Measurements from ENCODE around the gene PRODH2.

Gene PRODH2

DNA sequence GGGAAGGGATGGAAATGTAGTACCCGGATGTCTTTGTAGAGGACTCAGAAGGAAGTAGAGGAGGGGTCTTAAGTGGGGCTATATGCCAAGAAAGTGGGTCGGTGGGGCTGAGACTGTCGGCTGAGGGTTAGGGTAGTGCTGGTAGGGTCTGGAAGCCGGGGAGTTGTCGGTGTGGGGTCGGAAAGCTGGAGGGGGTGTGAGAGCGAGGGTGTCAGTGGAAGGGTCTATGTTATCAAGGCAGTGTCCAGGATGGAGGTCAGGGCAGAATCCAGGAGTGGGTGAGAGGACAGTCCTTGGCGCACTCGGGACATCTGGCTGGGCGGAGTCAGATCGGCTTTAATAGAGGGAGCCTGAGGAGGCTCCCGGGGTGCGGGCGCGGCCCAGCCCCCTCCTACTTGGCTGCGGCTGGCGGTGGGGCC, 57.5 kb downstream of the PRODH2 start:
- peaks cover 37% of the 10 kb centered on the region for H3K4me1 ChIP-seq (ENCODE audit: control insufficient read depth, insufficient read depth, low read length)
- H3K4me3 ChIP-seq (ENCODE audit: low read length), result no peak overlapping the region
- H3K9ac ChIP-seq (ENCODE audit: low read length), result peak overlapping the region; percentile 50

DNA sequence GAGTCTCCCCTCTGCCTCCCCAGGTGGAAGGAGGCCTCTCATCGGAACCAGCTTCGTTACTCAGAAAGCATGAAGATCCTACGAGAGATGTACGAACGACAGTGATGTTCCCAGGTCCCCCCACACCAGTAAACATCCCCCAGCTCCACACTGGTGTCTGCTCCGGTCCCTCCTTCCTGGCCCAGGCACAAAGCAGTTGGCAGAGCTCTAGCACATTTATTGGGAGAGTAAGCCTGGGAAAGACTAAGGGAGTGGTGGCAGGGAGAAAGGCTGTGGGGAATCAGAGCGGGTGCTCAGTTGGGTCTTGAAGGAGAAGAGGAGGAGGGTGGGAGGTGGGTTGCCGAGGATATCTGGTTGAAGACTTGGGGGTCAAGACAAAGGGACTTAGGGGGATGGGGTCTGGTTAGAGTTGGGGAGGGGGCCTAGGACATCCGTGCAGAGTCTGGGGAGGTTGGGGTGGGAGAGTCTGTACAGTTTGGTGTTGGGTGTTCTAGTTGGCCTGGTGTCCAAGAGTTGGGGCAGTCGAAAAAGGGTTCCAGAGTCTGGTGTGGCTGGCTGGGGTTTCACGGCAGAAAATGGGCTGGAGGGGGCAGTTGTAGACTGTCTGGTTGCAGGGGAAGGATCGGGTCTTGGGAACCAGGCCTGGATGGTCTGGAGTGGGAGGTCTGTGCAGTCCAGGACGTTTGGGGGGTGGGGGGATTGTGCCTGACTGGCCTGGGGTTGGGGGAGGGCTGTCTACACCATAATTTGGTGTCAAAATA, 58.1 kb downstream of the PRODH2 start:
- peaks cover 18% of the 10 kb centered on the region for H3K27me3 ChIP-seq (ENCODE audit: control insufficient read depth, insufficient read depth, low read length)
- no peak overlapping the region for H3K9ac ChIP-seq (ENCODE audit: low read length)
- no peak overlapping the region for H3K4me3 ChIP-seq (ENCODE audit: low read length)
- peaks cover 37% of the 10 kb centered on the region for H3K4me1 ChIP-seq (ENCODE audit: control insufficient read depth, insufficient read depth, low read length)
- H3K9me3 ChIP-seq (ENCODE audit: control insufficient read depth, low read length), result no peaks in the 10 kb centered on the region
- H3K36me3 ChIP-seq (ENCODE audit: control insufficient read depth, insufficient read depth, low read length), result peaks cover 12% of the 10 kb centered on the region

More for the DNA sequence above, 57.5 kb downstream of the PRODH2 start:
- H3K27me3 ChIP-seq (ENCODE audit: control insufficient read depth, insufficient read depth, low read length), result peaks cover 18% of the 10 kb centered on the region
- peaks cover 12% of the 10 kb centered on the region for H3K36me3 ChIP-seq (ENCODE audit: control insufficient read depth, insufficient read depth, low read length)
- H3K9me3 ChIP-seq (ENCODE audit: control insufficient read depth, low read length), result no peaks in the 10 kb centered on the region

DNA sequence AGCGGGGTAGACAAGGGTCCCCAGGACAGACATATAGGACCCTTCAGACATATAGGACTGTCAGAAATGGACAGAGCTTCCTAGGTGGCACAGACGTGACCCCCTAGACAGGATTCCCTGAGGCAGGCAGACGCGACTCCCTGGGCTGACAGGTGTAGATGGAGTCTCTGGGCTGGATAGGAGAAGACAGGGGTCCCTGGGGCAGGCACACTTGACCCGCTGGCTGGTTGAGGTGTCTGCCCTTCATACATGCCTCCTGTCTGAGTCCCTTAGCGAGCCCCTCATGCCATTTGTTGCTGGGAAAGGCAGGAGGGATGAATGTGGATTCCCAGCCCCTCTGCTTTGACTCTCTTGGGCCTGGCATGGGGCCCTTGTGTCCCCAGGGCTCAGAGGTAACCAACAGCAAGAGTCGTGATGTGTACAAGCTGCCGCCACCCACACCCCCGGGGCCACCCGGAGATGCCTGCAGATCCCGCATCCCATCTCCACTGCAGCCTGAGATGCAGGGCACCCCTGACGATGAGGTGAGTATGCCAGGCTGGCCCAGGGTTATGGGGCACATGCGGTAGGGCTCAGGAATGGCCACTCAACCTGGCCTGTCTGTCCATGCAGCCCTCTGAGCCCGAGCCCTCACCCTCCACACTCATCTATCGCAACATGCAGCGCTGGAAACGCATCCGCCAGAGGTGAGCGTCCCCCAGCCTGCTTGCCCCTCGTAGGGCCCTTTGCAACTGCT, 58.8 kb downstream of the PRODH2 start:
- H3K9ac ChIP-seq (ENCODE audit: low read length), result no peak overlapping the region
- H3K4me3 ChIP-seq (ENCODE audit: low read length), result no peak overlapping the region
- H3K4me1 ChIP-seq (ENCODE audit: control insufficient read depth, insufficient read depth, low read length), result peaks cover 36% of the 10 kb centered on the region
- peaks cover 18% of the 10 kb centered on the region for H3K27me3 ChIP-seq (ENCODE audit: control insufficient read depth, insufficient read depth, low read length)
- no peaks in the 10 kb centered on the region for H3K9me3 ChIP-seq (ENCODE audit: control insufficient read depth, low read length)
- peaks cover 12% of the 10 kb centered on the region for H3K36me3 ChIP-seq (ENCODE audit: control insufficient read depth, insufficient read depth, low read length)

DNA sequence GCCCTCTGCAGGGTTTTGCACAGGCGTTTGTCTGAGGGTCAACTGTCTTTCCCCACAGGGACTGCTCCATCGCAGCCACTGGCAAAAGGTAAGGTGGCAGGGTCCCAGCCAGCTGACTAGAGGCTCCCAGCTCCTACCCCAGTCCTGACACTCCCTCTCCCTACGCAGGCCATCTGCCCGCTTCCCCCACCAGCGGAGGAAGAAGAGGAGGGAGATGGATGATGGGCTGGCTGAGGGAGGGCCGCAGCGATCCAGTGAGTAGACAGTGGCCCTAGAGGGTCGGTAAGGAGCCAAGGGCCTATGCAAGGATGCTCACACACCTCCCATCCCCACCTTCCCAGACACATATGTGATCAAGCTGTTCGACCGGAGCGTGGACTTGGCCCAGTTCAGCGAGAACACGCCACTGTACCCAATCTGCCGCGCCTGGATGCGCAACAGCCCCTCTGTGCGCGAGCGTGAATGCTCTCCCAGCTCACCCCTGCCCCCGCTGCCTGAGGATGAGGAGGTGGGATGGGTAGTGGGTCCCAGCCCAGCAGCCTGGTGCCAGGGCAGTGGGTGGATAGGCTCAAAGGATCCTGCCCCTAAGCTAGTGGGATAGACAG, 59.8 kb downstream of the PRODH2 start:
- peaks cover 12% of the 10 kb centered on the region for H3K36me3 ChIP-seq (ENCODE audit: control insufficient read depth, insufficient read depth, low read length)
- no peak overlapping the region for H3K9ac ChIP-seq (ENCODE audit: low read length)
- no peak overlapping the region for H3K4me3 ChIP-seq (ENCODE audit: low read length)
- H3K27me3 ChIP-seq (ENCODE audit: control insufficient read depth, insufficient read depth, low read length), result peaks cover 18% of the 10 kb centered on the region
- no peaks in the 10 kb centered on the region for H3K9me3 ChIP-seq (ENCODE audit: control insufficient read depth, low read length)
- H3K4me1 ChIP-seq (ENCODE audit: control insufficient read depth, insufficient read depth, low read length), result peaks cover 37% of the 10 kb centered on the region

DNA sequence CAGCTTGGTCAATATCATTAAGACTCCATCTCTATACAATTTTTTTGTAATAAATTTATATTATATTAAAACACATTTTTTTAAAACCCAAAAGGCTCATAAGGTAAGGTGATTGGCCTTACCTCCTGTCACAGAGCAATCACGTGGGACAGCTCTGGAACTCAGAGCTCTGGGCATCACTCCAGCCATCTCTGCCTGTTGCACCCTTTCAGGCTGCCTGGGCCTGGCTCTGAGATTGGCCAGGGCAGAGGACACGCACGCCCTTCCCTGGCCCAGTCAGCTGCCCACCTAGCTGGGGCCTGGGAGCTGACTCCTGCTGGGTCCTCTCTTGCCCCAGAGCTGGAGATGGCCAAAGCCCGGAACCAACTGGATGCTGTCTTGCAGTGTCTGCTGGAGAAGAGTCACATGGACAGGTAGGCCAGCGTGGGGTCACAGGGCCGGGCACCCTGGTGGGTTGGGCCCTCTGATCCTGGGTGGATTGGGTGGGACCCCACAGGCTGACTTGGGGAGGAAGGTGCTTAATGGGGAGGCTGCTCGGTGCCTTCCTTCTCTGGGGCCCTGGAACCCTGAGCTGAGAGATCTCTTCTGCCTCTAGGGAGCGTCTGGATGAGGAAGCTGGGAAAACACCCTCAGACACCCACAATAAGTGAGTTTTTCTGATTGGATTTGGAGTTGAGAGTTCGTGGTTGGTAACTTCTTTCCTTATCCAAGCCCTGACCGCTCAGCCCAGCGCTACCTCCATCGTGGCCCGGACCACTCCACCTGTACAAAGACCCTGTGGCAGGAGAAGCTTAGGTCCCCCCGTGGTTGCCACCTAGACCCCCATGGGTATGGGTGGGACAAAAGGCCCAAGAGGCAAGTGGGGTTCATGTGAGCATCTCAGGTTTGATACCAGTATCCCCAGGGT, 60.6 kb downstream of the PRODH2 start:
- Histone ChIP-seq H3K36me3 (ENCODE audit: control insufficient read depth, insufficient read depth, low read length) (peaks cover 12% of the 10 kb centered on the region), H3K4me1 (ENCODE audit: control insufficient read depth, insufficient read depth, low read length) (peaks cover 35% of the 10 kb centered on the region), H3K27me3 (ENCODE audit: control insufficient read depth, insufficient read depth, low read length) (peaks cover 18% of the 10 kb centered on the region), H3K9ac (ENCODE audit: low read length) (no peak overlapping the region), H3K4me3 (ENCODE audit: low read length) (no peak overlapping the region), H3K9me3 (ENCODE audit: control insufficient read depth, low read length) (no peaks in the 10 kb centered on the region)

DNA sequence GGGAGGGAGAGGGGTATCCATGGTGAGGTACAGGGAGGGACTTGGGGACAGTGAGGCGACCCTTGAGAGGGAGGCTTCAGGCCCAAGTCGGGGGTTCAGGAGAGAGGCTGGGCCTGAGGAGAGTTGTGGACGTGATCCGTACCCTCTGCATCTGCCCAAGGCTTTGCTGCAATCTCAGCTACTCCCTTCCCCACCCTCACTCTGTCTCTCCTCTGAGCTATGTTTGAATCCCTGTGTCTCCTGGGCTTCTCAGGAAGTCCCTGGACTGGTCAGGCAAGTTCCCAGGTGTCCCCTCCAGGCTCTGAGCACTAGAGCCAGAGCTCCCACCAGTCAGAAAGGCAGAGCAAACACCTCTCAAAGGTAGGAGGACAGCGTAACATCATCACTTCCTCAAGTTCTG, 62.5 kb downstream of the PRODH2 start:
- Histone ChIP-seq H3K27me3 (ENCODE audit: control insufficient read depth, insufficient read depth, low read length) (peaks cover 2% of the 10 kb centered on the region), H3K36me3 (ENCODE audit: control insufficient read depth, insufficient read depth, low read length) (peaks cover 12% of the 10 kb centered on the region), H3K9ac (ENCODE audit: low read length) (no peak overlapping the region), H3K4me1 (ENCODE audit: control insufficient read depth, insufficient read depth, low read length) (peaks cover 26% of the 10 kb centered on the region), H3K4me3 (ENCODE audit: low read length) (no peak overlapping the region), H3K9me3 (ENCODE audit: control insufficient read depth, low read length) (no peaks in the 10 kb centered on the region)
